HG02571 (cell line): ENCODE measurements around the gene PDE4B.

Experiments
- ATAC-seq: cut with Tn5 transposase; IDR thresholded peaks from one replicate; pipeline ENCODE4 v1.9.1; 2021; ENCODE audit warnings: mild to moderate bottlenecking, moderate library complexity; ENCODE audit not compliant: unreplicated experiment

The PDE4B gene

DNA sequence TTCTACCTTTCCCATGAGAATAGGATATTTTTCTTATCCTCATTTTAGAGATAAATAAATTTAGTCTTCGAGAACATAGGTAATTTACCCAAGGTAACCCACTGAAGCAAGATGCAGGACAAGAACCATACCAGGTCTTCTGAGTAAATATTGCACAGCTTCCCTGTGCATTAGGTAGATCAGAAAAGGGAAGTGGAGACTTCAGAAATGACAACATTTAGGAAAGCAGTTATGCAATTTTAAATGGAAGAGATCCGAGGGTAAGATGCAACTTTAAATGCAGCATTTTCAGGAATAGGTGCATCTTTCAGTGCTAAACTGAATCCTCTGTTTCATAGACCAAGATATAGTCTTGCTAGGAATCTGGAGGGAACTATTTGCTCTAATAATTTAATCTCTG, 534.9 kb downstream of the PDE4B start:
- ATAC-seq = no peak

DNA sequence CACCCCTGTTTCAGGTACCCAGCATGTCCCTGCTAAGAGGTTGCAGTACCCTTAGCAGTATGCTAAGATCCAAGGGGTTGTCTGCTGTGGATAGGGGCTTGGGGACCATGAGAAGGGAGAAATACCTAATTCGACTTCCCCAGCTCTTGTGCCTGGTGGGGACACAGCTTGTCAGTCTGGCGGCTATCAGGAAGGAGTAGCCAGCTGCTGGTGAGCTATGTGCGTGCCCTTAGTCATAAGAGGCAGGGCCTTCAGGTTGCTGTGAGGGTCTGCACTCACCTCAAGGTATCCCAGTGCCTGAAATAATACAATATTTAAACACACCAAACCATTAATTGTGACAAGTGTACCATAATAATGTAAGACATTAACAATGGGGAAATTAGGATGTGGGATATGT, 536.2 kb downstream of the PDE4B start:
- ATAC-seq = no peak

GRCh38 chr1:66330722-66331141, 538.0 kb downstream of the PDE4B start:
- ATAC-seq = no peak

GRCh38 chr1:66331658-66332547, 539.2 kb downstream of the PDE4B start:
- peak; percentile 19 for ATAC-seq

- ATAC-seq = peak; percentile 2
Observed at GRCh38 chr1:66332548-66332901, 539.8 kb downstream of the PDE4B start.

DNA sequence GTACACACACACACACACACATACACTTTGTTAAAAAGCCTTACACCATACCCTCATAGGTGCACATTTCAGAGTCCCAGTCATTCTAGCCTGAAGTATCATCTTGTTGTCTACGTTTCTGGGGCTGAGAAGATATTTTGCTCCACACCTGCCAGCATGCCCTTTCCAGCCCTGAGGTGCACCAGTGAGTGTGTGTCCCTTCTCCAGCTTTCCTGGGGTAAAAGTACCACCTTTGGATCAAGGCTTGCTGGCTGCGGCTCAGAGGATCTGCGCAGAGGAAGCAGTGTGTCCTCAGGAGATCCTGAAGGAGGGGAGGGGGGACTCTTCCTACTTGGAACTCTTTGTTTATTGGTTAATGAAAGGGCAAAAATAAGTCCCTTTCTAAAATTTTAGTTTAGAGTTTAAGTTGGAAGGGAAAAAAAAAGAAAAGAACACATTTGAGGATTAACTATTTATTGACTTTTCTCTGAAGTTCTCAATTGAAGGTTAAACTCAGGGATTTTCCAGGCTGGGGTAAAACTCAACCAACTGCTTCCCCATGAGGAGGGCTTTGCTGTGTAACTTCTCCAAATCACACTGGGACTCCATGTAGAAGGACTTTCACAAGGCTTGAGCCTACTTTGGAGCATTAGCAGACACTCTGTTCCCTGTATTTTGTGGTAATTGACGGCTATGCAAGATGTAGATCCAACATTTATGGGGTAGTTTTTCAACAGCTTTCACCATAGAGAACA, 540.9 kb downstream of the PDE4B start:
- no peak for ATAC-seq

- no peak for ATAC-seq
Observed at GRCh38 chr1:66334318-66334717, 541.6 kb downstream of the PDE4B start.

GRCh38 chr1:66335125-66335524, 542.4 kb downstream of the PDE4B start:
- ATAC-seq = no peak

DNA sequence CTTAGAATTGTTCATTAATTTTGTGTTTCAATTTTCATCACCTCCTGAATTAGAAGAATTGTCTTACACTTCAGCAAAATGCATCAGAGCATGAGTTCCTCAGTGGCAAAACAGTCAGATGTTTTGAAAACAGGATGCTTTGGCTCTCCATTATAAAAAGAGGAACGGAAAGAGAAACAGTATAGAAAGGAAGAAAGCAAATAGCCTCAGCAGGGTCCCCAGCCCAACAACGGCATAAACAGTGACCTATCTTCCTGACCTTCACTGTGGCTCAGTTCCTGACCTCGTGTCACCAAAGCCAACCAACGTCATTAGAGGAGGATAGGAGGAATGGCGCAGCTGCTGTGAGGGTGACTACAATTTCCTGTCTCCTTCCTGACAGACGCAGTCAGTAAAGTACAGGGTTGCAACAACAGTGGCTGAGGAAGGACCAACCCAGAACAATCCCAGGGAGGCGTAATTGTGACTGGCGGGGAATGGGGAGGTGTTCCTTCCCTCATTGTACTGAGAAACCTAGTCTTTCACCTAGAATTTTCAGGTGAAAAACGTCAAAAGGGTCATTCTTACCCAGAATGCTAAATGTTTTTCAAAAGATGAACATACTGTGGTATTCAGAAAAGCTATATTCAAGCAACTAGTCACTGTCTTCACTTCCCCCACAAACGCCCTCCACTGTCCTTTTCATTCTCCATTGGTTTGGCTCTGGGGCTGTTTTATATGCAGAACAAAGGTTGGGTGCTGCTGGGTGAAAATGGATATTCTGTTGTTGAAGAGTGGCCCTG, 543.4 kb downstream of the PDE4B start:
- peak; percentile 75 for ATAC-seq

DNA sequence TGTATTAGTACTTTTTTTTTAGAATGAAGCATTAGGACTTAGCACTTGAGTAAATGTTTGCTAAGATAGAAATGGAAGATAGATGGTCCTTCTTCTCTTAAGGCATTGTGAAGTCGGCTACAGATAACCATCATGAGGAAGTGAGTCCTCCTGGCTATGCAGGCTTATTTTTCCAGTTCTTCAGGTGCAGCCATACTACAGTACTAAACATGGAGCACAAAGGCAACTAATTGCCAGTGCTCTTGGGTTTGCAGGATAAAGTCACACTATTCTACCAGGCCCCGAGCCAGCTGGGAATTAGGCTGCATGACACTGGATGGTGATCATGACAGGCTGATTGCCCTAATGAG, 543.9 kb downstream of the PDE4B start:
- ATAC-seq = no peak

- no peak for ATAC-seq
Observed at GRCh38 chr1:66337249-66337648, 544.6 kb downstream of the PDE4B start.

GRCh38 chr1:66339944-66340343, 547.2 kb downstream of the PDE4B start:
- no peak for ATAC-seq

DNA sequence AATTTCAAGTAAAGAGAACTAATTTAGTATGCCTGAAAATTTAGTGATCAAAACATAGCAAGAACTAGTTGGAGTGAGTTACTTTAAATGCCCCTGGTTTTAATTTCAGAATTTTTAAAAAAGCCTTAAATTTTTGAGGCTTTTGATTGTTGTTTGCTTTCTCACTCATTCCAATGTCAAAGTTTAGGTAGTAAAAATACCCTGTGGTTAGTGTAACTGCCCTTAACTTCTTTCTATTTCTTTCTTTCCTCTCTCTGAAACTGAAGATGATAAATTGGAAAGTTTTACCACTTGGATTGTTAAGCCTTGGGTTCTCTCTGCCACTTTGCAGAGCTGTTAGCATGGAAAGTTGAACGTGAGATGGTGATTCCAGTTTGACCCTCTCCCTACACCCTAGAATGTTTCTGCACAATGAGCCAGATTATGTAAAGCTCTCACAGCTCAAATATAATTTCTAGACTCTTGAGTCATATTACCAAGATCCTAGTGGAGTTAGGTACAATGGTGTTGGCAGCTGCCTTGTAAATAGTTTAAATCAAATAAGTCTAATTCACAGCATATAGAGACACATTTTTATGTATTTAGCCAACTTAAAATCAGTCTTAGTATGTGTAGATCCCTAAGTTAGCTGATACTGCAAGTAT, 548.9 kb downstream of the PDE4B start:
- no peak for ATAC-seq

DNA sequence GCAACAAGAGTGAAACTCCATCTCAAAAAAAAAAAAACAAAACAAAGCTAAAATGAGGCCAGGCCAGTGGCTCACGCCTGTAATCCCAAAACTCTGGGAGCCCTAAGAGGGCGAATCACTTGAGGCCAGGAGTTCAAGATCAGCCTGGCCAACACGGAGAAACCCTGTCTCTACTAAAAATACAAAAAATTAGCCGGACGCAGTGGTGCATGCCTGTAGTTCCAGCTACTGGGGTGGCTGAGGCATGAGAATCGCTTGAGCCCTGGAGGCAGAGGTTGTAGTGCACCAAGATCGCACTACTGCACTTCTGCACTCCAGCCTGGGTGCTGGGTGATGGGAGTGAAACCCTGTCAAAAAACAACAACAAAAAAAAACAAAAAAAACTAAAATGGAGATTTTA, 550.0 kb downstream of the PDE4B start:
- peak; percentile 56 for ATAC-seq

GRCh38 chr1:66343569-66344325, 551.1 kb downstream of the PDE4B start:
- no peak for ATAC-seq

GRCh38 chr1:66346057-66346795, 553.5 kb downstream of the PDE4B start:
- ATAC-seq = no peak

- ATAC-seq = no peak
Observed at GRCh38 chr1:66346873-66347272, 554.2 kb downstream of the PDE4B start.

DNA sequence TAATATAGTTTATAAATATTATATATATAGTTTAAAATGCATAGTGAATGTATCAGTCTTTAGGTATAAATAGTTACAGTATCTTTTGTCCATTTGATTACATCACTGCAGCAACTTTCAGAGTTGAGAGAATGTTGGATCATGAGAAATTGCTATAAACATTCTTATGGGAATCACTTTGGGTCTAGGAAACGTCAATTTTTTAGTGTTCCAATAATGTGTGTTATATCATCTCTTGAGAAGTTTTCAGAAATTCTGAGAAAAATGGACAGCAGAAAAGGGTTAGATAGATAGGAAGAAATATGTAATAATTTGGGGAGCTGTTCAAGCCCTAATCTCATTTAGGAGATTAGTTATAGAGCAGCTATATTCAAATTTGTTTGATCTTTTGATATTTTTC, 556.1 kb downstream of the PDE4B start:
- no peak for ATAC-seq

DNA sequence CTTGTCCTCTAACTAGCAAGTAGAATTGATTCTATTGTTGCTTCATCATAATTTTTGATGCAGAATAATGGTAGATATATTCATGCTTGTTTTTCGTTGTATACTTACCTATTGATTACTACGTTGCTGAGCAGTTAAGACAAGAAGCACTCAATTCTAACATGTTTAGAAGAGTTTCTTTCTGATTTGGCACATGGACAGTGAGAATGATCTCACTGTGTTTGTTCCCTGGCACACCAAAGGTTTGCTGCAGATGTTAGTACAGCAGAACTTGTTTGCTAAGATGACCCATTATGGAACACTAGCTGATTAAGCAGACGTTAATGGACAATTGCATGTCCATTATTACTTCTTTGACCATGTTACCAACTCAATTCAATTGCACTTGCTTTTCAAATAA, 556.5 kb downstream of the PDE4B start:
- ATAC-seq = no peak
